Adipose tissue (tissue), 3 donors: Measurements from ENCODE around the gene SLTM. TPM values are rescaled to one million over a fixed set of nuclear protein-coding genes. Genes with fewer than 3 reads are reported as not detected.
"Not testable (repeated sequence)": the region's sequence is repeated elsewhere in the genome, so short reads cannot be mapped to it uniquely, and the experiment has no call there.

ENCODE experiments used
- H3K27ac ChIP-seq: one replicate; pipeline ENCODE4 v1.5.1; 2013; ENCODE audit warnings: low read depth, low read length
- WGBS, 3 donors: extraction: QIAGEN DNeasy Blood & Tissue Kit; methylation state at CpG; one replicate each; pipeline ENCODE4 v1.1.7; 2013; 5-methylcytosine and 5-hydroxymethylcytosine counted together
- polyA plus RNA-seq, 3 donors: library from polyadenylated mRNA; stranded (reverse); fragments of 200-250 nt; gene quantifications; one replicate each; pipeline ENCODE4 v1.2.3, GENCODE V29; 2013
- donor health status: healthy with polysubstance abuse.
- donor health status: Bipolar disorder and iron deficiency.
- donor health status: healthy.

Gene SLTM
- polyA plus RNA-seq, 3 donors = 38.0 to 62.8 (median 58.3) TPM

- 93 to 97% (median 97%) methylated on average over 12 of the region's 12 CpGs for WGBS, 3 donors
- H3K27ac ChIP-seq = no peak overlapping the region
Measured at GRCh38 chr15:58886921-58887320, 46.6 kb downstream of the SLTM start.

GRCh38 chr15:58883926-58884325, 49.6 kb downstream of the SLTM start:
- 74 to 99% (median 75%) methylated on average over 3 of the region's 3 CpGs for WGBS, 3 donors

GRCh38 chr15:58882243-58882642, 51.2 kb downstream of the SLTM start:
- 78 to 88% (median 84%) methylated on average over 4 of the region's 4 CpGs for WGBS, 3 donors
- no peak overlapping the region for H3K27ac ChIP-seq

More at GRCh38 chr15:58883926-58884325, 49.6 kb downstream of the SLTM start:
- H3K27ac ChIP-seq = not testable (repeated sequence)

- no peak overlapping the region for H3K27ac ChIP-seq
- 80 to 85% (median 85%) methylated on average over 3 of the region's 3 CpGs for WGBS, 3 donors
Measured at GRCh38 chr15:58880320-58880719, 53.2 kb downstream of the SLTM start.

GRCh38 chr15:58877999-58878825, 55.3 kb downstream of the SLTM start:
- H3K27ac ChIP-seq = no peak overlapping the region
- WGBS, 3 donors = 96 to 98% (median 97%) methylated on average over 12 of the region's 12 CpGs

- no peak overlapping the region for H3K27ac ChIP-seq
Measured at GRCh38 chr15:58876306-58877106, 57.0 kb downstream of the SLTM start.

GRCh38 chr15:58875343-58875742, 58.1 kb downstream of the SLTM start:
- H3K27ac ChIP-seq = no peak overlapping the region

More at GRCh38 chr15:58876306-58877106, 57.0 kb downstream of the SLTM start:
- 75 to 83% (median 82%) methylated on average over 7 of the region's 7 CpGs for WGBS, 3 donors

- WGBS, 3 donors = 43 to 85% (median 60%) methylated on average over 1 of the region's 1 CpG
- H3K27ac ChIP-seq = no peak overlapping the region
Measured at GRCh38 chr15:58873267-58873666, 60.2 kb downstream of the SLTM start.

- no peak overlapping the region for H3K27ac ChIP-seq
- WGBS, 3 donors = 77 to 89% (median 84%) methylated on average over 4 of the region's 4 CpGs
Measured at GRCh38 chr15:58870451-58870850, 63.0 kb downstream of the SLTM start.

- no peak overlapping the region for H3K27ac ChIP-seq
- 95 to 98% (median 96%) methylated on average over 4 of the region's 4 CpGs for WGBS, 3 donors
Measured at GRCh38 chr15:58867926-58868325, 65.6 kb downstream of the SLTM start.

GRCh38 chr15:58865425-58865880, 68.0 kb downstream of the SLTM start:
- 30 to 67% (median 49%) methylated on average over 14 to 15 of the region's 15 CpGs for WGBS, 3 donors

GRCh38 chr15:58864602-58865424, 68.7 kb downstream of the SLTM start:
- H3K27ac ChIP-seq = no peak overlapping the region
- 9 to 20% (median 17%) methylated on average over 53 to 54 of the region's 54 CpGs for WGBS, 3 donors

More at GRCh38 chr15:58865425-58865880, 68.0 kb downstream of the SLTM start:
- H3K27ac ChIP-seq = no peak overlapping the region

GRCh38 chr15:58862326-58862725, 71.2 kb downstream of the SLTM start:
- 84 to 95% (median 94%) methylated on average over 2 of the region's 2 CpGs for WGBS, 3 donors
- H3K27ac ChIP-seq = no peak overlapping the region

GRCh38 chr15:58856621-58857020, 76.9 kb downstream of the SLTM start:
- H3K27ac ChIP-seq = not testable (repeated sequence)
- WGBS, 3 donors = 41 to 89% (median 70%) methylated on average over 1 of the region's 1 CpG

GRCh38 chr15:58856086-58856485, 77.4 kb downstream of the SLTM start:
- no peak overlapping the region for H3K27ac ChIP-seq

- no peak overlapping the region for H3K27ac ChIP-seq
- 40 to 83% (median 49%) methylated on average over 4 of the region's 4 CpGs for WGBS, 3 donors
Measured at GRCh38 chr15:58854593-58854992, 78.9 kb downstream of the SLTM start.

GRCh38 chr15:58852347-58852746, 81.1 kb downstream of the SLTM start:
- no peak overlapping the region for H3K27ac ChIP-seq
- 73 to 85% (median 80%) methylated on average over 5 of the region's 5 CpGs for WGBS, 3 donors

- 96 to 99% (median 99%) methylated on average over 3 of the region's 3 CpGs for WGBS, 3 donors
- not testable (repeated sequence) for H3K27ac ChIP-seq
Measured at GRCh38 chr15:58851205-58851604, 82.3 kb downstream of the SLTM start.
